MCF 10A (cell line): ENCODE results near the gene TRIB2. TPM values are rescaled to one million over a fixed set of nuclear protein-coding genes. Genes with fewer than 3 reads are reported as not detected.

ENCODE experiments used
- BruUV-seq: library from RNA; stranded (reverse); fragments of 400-500 nt; replicated peaks from 2 replicates; lab custom pipeline; 2021; lab: Mats Ljungman, UMichigan
- CTCF ChIA-PET: fragments of 300-600 bp; sonication (Branson Sonifier 250); formaldehyde crosslinking; extraction: SDS; loops from one replicate; lab custom pipeline; 2021; ENCODE audit warnings: antibody characterized with exemption, inconsistent platforms; lab: Yijun Ruan, JAX
- POLR2A ChIA-PET: fragments of 300-600, 350-650 bp; sonication (Branson Sonifier 250); formaldehyde crosslinking; extraction: SDS; loops from one replicate; lab custom pipeline; 2020; ENCODE audit warnings: antibody characterized with exemption, inconsistent platforms; lab: Yijun Ruan, JAX
- DNase-seq: peaks from one replicate; pipeline ENCODE4 v3.0.0-alpha.2; 2018; ENCODE audit not compliant: unreplicated experiment
- H3K27ac Mint-ChIP-seq: one replicate; pipeline ENCODE4 v1.8.0; 2022; ENCODE audit warnings: mild to moderate bottlenecking, low read depth, mixed read lengths; ENCODE audit not compliant: unreplicated experiment
- H3K27me3 Mint-ChIP-seq: one replicate; pipeline ENCODE4 v1.8.0; 2022; ENCODE audit warnings: mixed read lengths; ENCODE audit not compliant: insufficient read depth, unreplicated experiment
- H3K36me3 Mint-ChIP-seq: one replicate; pipeline ENCODE4 v1.8.0; 2022; ENCODE audit warnings: mild to moderate bottlenecking, moderate library complexity, mixed read lengths; ENCODE audit not compliant: insufficient read depth, unreplicated experiment
- H3K4me1 Mint-ChIP-seq: one replicate; pipeline ENCODE4 v1.8.0; 2022; ENCODE audit warnings: mixed read lengths; ENCODE audit not compliant: insufficient read depth, unreplicated experiment
- H3K4me3 Mint-ChIP-seq: one replicate; pipeline ENCODE4 v1.8.0; 2022; ENCODE audit warnings: mild to moderate bottlenecking, moderate library complexity, mixed read lengths; ENCODE audit not compliant: unreplicated experiment
- H3K9me3 Mint-ChIP-seq: one replicate; pipeline ENCODE4 v1.8.0; 2022; ENCODE audit warnings: mixed read lengths; ENCODE audit not compliant: unreplicated experiment
- intact Hi-C: fragments of 100-400 bp; cut with micrococcal nuclease; formaldehyde crosslinking; loops from 2 replicates; pipeline ENCODE4 v1.14.1; 2022
- total RNA-seq: library from RNA; stranded (reverse); gene quantifications from 2 replicates; pipeline ENCODE4 v1.2.3, GENCODE V29; 2022
- TF ChIP-seq, protein P1 (sequence below): fragments of 200-600 bp; IDR thresholded peaks from one replicate; pipeline ENCODE4 v1.8.0; 2022; ENCODE audit warnings: antibody characterized with exemption, mild to moderate bottlenecking; ENCODE audit not compliant: unreplicated experiment

The TRIB2 gene
- total RNA-seq, 1 experiment from 2014 or later = 12.9 TPM

DNA sequence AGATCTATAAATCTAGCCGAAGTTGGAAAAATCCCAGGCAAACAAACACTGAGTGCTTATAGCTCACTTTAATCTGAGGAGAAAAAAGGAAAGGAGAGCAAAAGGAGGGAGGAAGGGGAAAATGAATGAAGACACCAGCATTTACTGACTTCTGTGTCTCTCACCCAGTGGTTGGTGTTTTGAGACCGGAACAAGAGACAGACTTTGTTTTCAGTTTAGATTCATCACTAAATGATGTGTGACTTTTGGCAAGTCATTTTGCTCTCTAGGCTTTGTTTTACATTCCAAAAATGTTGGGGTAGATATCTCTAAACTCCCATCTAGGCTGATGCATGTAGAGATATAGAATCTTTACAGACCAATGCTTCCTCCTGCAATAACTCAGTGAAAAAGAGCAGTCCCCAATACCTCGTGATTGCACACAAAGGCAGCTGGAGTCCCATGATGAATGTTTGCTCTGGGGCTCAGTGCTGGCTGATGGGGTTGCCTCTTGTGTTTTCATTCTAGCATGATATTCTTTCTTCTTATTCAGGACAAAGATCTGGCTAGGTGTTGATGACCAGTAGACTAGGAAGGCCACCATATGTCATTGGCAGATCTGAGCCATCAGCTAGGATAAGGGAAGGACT is 51.4 kb downstream of the TRIB2 start:
- Mint-ChIP-seq H3K4me3 (no peak overlapping the region), H3K4me1 (no peaks in the 10 kb centered on the region), H3K36me3 (no peaks in the 10 kb centered on the region), H3K27me3 (peaks cover 34% of the 10 kb centered on the region), H3K27ac (no peak overlapping the region), H3K9me3 (no peaks in the 10 kb centered on the region)
- CTCF ChIA-PET = interaction anchor here (0.6 to 0.7 kb wide), 3 partner anchors 22 to 219 kb away, joined by 3 to 4 read pairs (median 3); no protein-coding TSS in a partner anchor
- TF ChIP-seq, protein P1, sequence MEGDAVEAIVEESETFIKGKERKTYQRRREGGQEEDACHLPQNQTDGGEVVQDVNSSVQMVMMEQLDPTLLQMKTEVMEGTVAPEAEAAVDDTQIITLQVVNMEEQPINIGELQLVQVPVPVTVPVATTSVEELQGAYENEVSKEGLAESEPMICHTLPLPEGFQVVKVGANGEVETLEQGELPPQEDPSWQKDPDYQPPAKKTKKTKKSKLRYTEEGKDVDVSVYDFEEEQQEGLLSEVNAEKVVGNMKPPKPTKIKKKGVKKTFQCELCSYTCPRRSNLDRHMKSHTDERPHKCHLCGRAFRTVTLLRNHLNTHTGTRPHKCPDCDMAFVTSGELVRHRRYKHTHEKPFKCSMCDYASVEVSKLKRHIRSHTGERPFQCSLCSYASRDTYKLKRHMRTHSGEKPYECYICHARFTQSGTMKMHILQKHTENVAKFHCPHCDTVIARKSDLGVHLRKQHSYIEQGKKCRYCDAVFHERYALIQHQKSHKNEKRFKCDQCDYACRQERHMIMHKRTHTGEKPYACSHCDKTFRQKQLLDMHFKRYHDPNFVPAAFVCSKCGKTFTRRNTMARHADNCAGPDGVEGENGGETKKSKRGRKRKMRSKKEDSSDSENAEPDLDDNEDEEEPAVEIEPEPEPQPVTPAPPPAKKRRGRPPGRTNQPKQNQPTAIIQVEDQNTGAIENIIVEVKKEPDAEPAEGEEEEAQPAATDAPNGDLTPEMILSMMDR = no peak
- intact Hi-C loops = no loop called here
- no peak for DNase-seq
- BruUV-seq = no TSS peak
- POLR2A ChIA-PET = no interaction called here

DNA sequence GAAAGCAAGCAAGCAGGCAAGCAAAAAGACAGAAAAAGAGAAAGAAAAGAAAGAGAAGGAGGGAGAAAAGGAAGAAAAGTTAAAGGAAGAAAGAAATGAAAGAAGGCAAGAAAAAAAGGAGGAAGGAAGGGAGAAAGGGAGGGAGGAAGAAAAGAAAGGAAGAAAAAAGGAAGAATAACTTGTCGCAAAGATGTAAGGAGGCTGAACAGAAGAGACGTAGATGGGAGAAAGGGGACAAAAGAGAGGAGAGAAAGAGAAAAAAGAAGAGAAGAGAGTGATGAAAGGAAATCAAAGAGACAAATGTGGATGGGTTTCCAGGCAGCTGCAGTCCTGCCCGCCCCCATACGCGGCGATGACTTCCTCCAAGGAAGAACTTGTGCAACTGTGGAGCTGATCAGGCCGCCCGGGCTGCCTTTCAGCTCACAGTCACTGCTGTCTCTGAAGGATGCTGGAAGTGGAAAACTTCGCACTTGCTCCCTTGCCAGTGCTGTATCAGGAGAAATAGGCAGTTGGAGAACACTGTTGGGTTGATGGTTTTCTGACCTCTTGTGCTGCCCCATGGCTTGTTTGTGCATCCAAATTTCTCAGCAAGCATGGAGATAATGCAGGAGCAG is 52.9 kb downstream of the TRIB2 start:
- ChIA-PET POLR2A (no interaction called here), CTCF (interaction anchor here (0.6 to 0.9 kb wide), 3 partner anchors 723 to 1048 kb away, joined by 3 to 6 read pairs (median 3); no protein-coding TSS in a partner anchor)
- TF ChIP-seq, protein P1 = no peak
- Mint-ChIP-seq H3K36me3 (no peaks in the 10 kb centered on the region), H3K4me1 (no peaks in the 10 kb centered on the region), H3K9me3 (no peaks in the 10 kb centered on the region), H3K4me3 (no peak overlapping the region), H3K27ac (no peak overlapping the region), H3K27me3 (peaks cover 34% of the 10 kb centered on the region)
- no peak for DNase-seq
- intact Hi-C loops = no loop called here
- BruUV-seq = no TSS peak

DNA sequence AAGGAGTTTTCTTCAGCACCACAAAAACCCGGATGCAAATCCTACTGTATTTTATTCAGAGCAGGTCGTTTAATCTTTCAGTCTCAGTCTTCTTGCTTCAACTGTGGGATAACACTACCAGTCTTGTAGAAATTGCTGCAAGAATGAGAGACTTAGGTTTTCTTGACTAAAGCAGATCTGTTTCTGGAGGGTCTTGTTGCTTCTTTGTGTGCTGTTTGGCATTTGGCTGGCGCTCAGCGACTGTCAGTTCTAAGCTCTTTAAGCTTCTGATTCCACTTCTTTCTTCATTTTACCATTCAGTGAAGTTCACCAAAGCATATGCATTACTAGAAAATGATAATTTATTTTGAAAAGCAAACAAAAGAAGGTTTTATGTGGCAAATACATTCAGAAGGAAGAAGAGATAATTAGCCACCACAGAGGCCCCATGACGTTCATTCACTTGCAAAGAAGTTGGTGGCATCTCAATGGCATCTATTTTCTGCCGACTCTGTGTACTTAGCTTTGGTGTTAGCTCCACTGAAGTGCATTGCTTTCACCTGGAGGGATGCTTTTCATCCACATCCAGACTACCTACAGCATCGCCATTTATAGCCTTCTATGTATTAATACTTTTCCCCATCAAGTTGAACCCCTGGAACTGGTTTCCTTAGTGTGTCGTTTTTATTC is 53.7 kb downstream of the TRIB2 start:
- Mint-ChIP-seq H3K27ac (no peak overlapping the region), H3K27me3 (peaks cover 34% of the 10 kb centered on the region), H3K9me3 (peaks cover 6% of the 10 kb centered on the region), H3K36me3 (no peaks in the 10 kb centered on the region), H3K4me1 (no peaks in the 10 kb centered on the region), H3K4me3 (no peak overlapping the region)
- intact Hi-C loops = no loop called here
- ChIA-PET POLR2A (no interaction called here), CTCF (interaction anchor here (0.6 kb wide), 1 partner anchor 791 kb away, joined by 3 read pairs; no protein-coding TSS in a partner anchor)
- TF ChIP-seq, protein P1 = no peak
- no TSS peak for BruUV-seq
- no peak for DNase-seq

DNA sequence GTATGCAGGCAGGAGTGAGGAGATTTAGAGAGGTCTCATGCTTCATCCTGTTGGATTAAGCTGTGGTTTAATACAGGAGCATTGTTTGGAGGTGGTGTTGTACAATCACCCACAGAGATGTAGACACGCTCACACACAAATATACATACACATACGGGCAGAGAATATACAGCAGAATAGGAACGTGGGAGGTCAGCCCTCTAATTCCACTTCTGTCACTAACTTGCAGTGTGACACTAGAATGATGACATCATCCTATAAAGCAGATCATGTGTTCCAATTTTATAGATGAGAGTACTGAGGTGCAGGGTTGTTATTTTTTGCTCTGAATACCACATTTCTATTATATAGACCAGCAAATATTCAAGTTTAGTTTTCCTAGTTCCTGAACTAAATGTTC is 54.4 kb downstream of the TRIB2 start:
- no peaks in the 10 kb centered on the region for H3K4me1 Mint-ChIP-seq
- H3K27ac Mint-ChIP-seq = no peak overlapping the region
- BruUV-seq = no TSS peak
- no peak overlapping the region for H3K4me3 Mint-ChIP-seq
- H3K27me3 Mint-ChIP-seq = peaks cover 34% of the 10 kb centered on the region
- no peaks in the 10 kb centered on the region for H3K36me3 Mint-ChIP-seq
- TF ChIP-seq, protein P1 = no peak
- intact Hi-C loops = no loop called here
- ChIA-PET POLR2A (no interaction called here), CTCF (no interaction called here)
- H3K9me3 Mint-ChIP-seq = peaks cover 7% of the 10 kb centered on the region
- DNase-seq = no peak
